HG03025 (cell line): Measurements from ENCODE around the gene NOS3.

ENCODE experiments used
- ATAC-seq: cut with Tn5 transposase; IDR thresholded peaks from one replicate; pipeline ENCODE4 v1.9.1; 2021; ENCODE audit warnings: mild to moderate bottlenecking, moderate library complexity; ENCODE audit not compliant: unreplicated experiment, low FRiP score

The NOS3 gene

DNA sequence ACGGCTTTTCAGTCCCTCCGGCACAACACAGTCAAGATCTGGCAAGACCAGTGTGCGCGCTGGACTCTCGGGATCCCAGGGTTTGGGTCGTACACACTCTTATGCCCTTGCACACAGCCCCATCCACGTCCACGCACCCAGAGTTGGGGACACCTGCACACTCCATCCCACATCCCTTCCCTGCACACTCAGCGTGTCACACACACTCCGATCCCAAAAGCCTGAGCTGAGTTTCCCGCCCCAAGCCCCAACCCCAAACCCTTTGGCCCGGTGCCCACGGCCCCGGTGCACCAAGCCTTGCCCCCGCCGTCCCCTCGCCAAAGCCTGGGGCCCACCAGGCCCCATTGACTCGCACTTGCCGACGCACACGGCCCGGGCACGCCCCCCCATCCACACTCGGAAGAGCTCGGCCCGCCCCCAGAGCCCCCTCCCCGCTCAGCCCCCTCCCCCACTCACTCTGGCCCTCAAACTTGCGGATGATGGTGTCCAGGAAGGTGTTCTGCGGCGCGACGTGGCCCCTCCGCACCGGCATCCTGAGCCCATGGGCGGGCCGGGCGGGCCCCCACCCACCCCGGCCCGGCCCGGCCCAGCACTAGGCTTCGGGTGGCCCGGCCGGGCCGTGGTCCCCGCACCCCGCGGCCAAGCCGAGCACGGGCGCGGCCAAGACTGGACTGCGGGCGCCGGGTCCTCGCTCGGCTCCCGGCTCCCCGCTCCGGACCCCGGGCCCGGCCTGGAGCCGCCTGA lies 13.3 kb upstream of the NOS3 start:
- no peak for ATAC-seq

DNA sequence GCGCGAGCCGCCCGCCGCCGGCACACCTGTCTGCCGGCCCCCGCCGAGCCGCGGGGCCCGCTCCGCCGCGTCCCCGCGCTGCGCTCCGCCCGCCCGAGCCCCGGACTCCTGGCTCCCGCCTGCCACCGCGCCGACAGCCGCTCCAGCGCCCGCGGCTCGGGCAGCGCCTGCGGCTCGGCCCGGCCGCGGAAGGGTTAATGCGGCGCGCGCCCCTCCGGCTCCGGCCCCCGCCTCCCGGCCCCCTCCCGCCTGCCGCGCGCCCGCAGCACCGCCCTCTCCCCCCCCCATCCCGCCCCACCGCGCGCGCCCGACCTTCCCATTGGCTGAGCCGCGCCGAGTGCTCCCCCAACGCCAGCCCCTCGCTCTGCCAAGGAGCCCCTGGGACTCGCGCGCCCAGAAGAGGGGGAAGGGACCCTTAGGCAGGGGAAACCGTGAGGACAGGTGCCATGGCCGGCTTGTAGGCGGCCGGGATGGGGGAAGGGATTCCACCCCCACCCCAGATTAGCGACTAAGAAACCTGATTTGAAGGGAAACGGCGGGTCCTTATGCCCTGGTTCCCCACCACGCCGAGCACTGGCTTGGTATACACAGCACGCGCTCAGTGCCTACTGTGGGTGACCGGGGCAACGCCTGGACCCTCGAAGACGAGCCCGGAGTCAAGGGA lies 12.6 kb upstream of the NOS3 start, which contains the start of gene KCNH2:
Gene KCNH2, minus strand, starts transcription at position 196 of the 664 bp plus-strand sequence. CDS start 408 bp downstream, outside the sequence.
- no peak for ATAC-seq

DNA sequence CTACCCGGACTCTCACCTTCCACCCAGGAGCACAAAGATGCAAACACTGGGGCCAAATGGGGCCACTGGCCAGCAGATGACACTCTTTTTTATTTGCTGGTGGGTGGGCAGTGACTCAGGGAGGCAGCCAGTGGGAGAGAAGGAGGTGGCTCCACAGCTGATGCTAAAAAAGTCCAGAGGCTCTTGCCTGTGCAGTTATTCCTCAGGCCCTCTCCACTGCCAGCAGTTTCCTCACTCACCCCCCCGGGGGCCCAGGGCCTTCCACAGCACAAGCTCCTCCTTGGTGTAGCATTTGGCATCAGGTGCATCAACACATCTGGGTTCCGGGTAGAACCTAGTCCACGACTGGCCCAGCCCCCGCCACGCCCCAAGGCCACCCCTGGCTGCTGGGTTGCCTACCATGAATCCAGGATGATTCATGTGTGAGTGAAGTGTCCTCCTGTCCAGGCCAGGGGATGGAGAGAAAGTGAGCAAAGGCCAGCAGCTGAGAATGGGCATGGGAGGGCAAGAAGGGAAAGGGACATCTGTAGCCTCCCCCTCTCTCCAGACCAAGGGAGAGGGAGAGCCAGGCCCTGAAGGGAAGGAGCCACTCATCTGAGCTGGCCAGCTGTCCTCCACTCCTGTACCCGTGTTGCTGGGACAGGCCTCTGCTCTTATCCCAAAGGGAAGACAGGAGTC lies 11.0 kb upstream of the NOS3 start:
- no peak for ATAC-seq

DNA sequence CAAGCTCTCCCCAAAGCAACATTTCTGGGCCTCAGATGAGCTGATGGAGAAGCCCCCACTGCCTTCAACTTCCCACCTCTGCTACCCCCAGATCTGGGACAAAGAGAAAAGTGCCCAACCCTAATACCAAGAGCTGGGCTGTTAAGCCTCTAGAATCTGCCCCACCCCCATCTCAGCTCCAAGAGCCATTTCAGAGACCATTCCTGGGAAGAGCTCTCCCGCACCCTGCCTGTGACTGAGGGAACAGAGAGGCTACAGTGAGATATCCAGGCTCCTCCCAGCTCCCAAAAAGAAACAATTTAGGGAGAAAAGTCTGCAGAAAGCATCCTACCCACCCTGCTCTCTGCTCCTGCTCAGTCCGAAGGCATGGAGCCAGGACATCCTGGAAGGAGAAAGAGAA lies 10.2 kb upstream of the NOS3 start:
- no peak for ATAC-seq

DNA sequence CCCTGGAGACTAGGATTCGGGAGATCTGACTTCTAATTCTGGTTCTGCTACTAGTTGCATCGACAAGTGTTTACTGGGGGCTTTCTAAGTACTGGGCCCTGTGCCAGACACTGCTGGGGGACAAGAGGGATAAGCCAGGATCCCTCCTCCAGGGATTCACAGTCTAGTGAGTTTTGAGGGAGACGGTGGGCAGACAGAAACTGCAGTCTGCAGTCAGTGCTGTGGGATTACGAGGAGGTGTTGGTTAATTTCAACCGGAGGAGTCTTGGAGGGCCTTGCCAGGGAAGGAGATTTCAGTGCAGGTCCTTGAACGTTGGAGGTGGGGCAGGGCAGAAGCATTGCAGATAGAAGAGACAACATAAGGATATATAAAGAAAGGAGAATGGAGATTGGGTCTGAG lies 9.2 kb upstream of the NOS3 start:
- no peak for ATAC-seq

DNA sequence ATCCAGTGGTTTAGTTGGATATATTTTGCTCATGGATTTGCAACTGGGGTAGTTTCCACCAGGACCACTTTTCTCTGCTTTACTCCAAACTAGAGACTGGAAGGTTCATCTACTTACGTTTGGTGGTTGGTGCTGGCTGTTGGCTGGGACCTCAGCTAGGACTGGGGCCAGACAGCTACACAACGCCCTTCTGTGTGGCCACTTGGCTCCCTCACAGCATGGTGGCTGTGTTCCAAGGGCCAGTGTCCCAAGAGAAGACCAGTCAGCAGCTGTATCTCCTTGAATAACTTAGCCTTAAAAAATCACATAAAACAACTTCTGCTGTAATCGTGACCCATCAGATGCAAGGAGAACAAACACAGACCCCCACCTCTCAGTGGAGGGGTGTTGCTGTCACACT lies 8.5 kb upstream of the NOS3 start:
- ATAC-seq, result no peak

DNA sequence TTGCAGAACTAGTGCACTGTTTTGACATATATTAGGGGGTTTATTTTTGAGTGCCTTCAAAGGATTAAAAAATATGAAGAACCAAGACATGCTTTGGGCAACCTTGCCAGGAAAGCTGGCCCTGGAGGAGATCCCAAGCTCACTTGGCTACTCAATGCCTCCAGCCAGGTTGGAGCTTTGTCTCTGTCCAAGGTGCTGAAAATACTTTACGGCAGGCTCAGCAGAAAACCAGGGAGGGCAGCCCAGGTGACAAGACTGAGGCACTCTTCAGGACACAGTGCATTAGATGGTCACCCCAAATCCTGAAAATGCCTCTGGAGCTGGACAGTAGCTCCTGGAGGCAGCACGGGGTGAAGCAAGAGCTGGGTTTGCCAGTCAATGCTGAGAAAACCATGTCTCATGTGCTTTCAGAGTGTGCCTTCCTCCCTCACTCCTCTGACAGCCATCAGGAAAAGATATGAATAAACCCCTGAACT lies 6.9 kb upstream of the NOS3 start:
- ATAC-seq, result no peak

DNA sequence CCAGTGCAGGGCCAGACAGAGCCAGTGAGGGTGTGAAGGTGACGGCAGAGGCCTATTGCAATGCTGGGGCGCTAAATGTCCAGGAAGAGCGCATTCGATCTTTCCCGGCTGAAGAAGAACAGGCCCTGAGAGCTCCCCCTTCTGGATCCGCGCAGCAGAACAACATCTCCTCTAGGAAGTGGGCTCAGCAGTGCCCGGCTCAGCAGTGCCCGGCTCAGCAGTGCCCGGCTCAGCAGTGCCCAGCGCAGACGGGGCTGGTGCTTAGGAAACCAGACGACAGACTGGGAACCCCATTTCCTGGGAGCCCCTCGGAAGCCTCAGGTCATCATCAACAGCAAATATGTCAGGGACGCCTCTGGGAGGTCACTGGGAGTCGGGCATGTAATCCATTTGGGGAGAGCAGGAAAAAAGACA lies 4.7 kb upstream of the NOS3 start:
- no peak for ATAC-seq

DNA sequence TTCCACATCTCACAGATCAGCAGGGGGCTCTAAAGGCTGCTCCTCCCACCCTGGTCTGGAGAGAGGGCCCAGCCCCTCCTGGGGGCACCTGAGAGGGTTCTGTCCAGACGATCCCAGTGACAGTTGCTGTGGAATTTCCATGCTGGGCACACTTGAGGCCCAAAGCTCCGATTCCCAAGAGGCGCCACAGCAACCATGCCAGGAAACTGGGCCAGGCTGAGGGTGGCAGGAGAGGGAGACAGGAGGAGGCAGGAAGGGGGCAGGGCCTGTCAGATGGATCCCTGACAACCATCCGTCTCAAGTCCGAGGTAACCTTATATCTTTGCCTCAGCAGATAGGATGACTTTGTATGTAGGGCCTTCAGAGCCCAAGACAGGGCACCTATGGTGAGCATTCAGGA lies 4.3 kb upstream of the NOS3 start:
- no peak for ATAC-seq

DNA sequence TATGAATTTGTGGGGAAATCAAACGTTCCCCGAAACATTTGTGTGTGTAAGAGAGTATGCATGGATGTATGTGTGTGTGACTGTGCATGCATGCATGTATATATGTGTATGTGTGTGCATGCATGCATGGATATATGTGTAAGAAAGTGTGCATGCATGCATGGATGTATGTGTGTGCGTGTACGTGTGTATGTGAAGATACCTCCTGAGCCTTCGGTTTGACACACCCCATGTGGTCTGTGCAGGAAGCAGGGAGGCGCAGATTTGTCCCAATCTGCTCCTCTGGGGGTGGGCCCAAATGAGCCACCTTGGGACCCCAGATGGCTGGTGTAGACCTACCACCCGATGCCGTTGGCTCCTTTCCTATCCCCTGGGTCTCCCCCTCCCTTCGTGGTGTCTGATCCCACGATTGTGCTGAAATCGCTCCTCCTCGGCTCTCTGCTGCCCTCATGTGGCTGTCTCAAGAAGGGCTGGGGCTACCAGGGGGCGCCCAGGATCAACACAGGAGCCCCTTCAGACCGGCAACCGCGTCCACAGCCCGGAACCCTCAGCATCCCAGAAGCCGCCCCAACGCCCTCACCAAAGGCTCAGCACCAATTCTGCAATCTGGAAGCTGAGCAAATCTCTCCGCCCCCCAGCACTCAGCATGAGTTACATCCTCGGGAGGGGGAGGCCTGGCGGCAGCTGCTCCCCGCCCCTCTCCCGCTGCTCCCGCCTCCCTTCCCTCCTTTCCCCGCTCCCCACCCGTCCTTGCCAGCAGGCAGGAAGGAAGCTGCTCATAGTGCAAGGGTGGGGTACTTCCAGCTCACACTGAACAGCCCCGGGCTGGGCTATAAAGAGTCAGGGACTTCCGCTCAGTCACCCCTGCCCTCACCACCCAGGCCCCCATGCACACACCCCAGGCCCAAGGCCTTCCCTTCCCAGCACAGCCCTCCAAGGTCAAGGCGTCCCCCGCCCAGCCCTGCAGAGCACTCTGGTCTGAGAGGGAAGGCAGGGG lies 2.3 kb upstream of the NOS3 start:
- no peak for ATAC-seq

DNA sequence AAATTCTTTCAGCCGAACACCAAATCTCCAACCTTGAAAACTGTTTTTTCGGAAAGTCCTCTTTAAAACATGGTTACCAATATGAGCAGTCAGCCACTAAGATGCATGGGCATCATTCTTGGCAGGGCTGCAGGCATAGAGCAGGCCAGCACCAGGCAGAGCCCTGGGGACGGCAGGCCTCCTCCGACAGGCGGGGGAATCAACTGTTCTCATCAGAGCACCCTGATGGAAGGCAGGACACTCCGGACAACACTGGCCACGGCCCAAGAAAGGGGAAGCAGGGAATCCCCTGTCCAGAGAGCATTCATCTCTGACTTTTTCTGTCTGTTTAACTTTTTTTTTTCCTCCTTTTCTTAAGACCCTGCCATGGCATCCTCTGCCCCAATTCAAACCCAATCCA lies 1.4 kb upstream of the NOS3 start:
- ATAC-seq, result no peak

DNA sequence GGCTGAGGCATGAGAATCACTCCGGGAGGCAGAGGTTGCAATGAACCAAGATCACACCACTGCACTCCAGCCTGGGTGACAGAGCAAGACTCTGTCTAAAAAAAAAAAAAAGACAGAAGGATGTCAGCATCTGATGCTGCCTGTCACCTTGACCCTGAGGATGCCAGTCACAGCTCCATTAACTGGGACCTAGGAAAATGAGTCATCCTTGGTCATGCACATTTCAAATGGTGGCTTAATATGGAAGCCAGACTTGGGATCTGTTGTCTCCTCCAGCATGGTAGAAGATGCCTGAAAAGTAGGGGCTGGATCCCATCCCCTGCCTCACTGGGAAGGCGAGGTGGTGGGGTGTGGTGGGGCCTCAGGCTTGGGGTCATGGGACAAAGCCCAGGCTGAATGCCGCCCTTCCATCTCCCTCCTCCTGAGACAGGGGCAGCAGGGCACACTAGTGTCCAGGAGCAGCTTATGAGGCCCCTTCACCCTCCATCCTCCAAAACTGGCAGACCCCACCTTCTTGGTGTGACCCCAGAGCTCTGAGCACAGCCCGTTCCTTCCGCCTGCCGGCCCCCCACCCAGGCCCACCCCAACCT lies 1.3 kb downstream of the NOS3 start:
- ATAC-seq, result no peak

DNA sequence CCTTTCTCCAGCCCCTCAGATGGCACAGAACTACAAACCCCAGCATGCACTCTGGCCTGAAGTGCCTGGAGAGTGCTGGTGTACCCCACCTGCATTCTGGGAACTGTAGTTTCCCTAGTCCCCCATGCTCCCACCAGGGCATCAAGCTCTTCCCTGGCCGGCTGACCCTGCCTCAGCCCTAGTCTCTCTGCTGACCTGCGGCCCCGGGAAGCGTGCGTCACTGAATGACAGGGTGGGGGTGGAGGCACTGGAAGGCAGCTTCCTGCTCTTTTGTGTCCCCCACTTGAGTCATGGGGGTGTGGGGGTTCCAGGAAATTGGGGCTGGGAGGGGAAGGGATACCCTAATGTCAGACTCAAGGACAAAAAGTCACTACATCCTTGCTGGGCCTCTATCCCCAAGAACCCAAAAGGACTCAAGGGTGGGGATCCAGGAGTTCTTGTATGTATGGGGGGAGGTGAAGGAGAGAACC lies 2.1 kb downstream of the NOS3 start:
- no peak for ATAC-seq

DNA sequence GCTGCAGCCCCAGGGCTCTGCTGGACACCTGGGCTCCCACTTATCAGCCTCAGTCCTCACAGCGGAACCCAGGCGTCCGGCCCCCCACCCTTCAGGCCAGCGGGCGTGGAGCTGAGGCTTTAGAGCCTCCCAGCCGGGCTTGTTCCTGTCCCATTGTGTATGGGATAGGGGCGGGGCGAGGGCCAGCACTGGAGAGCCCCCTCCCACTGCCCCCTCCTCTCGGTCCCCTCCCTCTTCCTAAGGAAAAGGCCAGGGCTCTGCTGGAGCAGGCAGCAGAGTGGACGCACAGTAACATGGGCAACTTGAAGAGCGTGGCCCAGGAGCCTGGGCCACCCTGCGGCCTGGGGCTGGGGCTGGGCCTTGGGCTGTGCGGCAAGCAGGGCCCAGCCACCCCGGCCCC lies 2.7 kb downstream of the NOS3 start:
- ATAC-seq, result no peak

DNA sequence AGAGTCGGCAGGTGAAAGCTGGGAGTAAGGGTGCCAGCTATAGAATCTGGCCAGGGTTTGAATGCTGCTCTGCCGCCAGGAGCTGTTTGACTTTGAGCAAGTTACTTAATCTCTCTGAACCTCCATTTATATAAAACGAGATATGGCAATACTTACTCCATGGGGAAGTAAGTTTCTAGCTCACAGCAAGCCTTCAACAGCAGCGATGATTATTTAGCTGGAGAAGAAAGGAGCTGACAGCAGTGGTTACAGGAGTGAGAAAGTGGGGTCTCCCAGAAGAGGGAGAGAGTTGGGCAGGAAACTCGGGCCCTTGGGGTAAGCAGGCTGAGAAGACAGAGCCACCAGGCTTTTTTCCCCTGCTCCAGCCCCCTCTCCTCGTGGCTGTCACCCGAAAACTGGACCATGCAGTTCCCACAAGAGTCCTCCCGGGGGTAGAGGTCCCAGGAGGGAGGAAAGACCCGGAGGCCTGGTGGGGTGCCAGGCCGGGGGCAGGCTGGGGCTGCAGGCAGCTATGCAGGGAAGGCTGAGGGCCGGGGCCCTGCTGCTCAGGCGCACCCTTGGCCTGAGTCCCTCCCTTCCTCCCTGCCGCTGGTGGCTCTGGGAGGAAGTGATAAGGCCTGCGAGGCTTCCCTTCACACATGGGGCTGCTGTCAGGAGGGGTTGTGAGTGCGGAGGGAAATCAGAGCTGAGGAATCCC lies 3.5 kb downstream of the NOS3 start:
- no peak for ATAC-seq

DNA sequence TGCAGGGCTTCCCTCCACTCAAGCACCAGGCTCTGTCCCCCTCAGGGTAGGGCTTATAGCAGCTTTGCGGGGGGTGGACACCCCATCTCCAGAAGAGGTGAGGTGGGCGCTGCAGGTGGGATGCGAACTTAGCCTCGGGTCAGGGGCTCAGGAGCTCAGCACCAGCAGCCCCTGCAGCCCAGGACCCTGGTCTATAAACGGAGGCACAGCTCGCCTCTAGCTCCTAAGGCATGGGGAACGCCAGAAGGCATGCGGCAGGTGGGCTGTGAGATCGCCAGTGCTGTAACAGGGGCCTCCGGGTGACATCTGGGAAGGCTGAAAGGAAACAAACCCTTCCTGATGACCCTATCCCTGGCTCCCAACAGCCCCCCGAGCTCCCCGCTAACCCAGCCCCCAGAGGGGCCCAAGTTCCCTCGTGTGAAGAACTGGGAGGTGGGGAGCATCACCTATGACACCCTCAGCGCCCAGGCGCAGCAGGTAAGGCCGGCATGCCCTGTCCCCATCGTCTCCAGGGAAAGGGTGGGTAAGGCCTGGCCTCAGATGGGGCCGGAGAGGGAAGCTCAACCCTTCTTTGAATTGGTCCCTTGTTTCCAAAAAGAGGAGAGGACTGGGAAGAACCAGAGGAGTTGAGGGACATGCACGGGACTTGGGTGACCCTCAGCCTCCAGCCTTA lies 4.2 kb downstream of the NOS3 start:
- no peak for ATAC-seq

DNA sequence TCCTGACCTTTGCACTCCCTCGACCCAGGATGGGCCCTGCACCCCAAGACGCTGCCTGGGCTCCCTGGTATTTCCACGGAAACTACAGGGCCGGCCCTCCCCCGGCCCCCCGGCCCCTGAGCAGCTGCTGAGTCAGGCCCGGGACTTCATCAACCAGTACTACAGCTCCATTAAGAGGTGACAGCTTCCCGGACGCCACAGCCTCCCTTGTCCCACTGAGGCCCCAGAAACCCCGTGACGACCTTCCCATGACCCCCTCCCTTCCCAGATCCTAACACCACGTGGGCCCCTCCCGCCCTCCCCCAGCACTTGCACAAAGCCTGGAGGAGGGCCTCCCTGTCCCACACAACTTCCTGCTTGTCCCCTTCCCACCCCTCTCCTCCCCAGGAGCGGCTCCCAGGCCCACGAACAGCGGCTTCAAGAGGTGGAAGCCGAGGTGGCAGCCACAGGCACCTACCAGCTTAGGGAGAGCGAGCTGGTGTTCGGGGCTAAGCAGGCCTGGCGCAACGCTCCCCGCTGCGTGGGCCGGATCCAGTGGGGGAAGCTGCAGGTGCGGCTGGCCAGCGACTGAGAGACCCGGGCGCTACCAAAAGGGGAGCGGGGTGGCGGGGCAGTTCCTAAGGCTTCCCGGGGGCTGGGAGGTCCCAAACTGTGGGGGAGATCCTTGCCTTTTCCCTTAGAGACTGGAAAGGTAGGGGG lies 5.7 kb downstream of the NOS3 start:
- ATAC-seq, result no peak

DNA sequence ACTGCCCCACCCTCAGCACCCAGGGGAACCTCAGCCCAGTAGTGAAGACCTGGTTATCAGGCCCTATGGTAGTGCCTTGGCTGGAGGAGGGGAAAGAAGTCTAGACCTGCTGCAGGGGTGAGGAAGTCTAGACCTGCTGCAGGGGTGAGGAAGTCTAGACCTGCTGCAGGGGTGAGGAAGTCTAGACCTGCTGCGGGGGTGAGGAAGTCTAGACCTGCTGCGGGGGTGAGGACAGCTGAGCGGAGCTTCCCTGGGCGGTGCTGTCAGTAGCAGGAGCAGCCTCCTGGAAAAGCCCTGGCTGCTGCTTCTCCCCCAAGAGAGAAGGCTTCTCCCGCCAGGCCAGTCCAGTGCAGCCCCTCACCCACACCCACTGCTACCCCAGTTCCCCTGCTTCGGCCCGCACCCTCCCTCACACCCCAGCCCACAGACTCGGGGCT lies 6.3 kb downstream of the NOS3 start:
- no peak for ATAC-seq
